Globus pallidus (tissue), 1 donor: ENCODE measurements around the gene SLC38A8.

Experiments used
- DNase-seq: peaks from one replicate; pipeline ENCODE4 v3.0.0-alpha.2; 2015; ENCODE audit warnings: low spot score

The SLC38A8 gene

DNA sequence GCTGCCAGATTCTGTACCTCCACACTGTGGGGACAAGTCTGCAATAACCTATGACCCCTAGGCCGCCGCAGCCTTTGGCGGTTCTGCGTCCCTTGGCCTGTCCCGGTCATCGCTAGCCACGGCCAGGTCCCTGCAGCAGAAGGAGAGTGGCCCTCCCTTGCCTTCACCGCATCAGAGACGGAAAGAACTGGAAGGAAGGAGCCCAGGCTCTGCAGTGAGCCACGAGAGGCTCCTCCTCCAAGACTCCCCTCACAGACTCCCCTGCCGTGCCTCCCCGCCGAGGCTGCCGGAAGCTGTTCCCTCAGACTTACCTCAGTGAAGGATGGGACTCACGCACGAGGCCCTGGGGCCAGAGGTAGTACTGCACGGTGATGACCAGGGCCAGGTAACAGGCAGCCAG, 11.0 kb downstream of the SLC38A8 start:
- no peak for DNase-seq

GRCh38 chr16:84029297-84030047, 13.1 kb downstream of the SLC38A8 start:
- peak; percentile 14 for DNase-seq

- DNase-seq = no peak
Measured at GRCh38 chr16:84027625-84028024, 15.0 kb downstream of the SLC38A8 start.

DNA sequence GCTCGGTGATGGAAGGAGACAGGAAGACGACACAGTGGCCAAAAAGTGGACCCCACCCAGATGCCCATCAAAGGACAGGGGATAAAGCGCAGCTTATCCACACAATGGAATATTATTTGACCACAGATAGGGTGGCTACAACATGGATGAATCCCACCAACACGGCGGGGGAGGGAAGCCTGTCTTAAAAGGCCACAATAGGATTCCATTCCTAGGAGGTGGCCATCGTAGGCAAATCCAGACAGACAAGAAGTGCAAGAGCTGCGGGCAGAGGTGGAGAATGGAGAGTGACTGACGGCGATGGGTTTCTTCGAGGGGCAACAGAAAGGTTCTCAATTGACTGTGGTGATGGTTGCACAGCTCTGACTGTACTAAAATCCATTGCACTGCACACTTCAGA, 16.0 kb downstream of the SLC38A8 start:
- no peak for DNase-seq

- DNase-seq = no peak
Measured at GRCh38 chr16:84024854-84025253, 17.7 kb downstream of the SLC38A8 start.

GRCh38 chr16:84022644-84023043, 20.0 kb downstream of the SLC38A8 start:
- DNase-seq = no peak

GRCh38 chr16:84021488-84021887, 21.1 kb downstream of the SLC38A8 start:
- DNase-seq = no peak

DNA sequence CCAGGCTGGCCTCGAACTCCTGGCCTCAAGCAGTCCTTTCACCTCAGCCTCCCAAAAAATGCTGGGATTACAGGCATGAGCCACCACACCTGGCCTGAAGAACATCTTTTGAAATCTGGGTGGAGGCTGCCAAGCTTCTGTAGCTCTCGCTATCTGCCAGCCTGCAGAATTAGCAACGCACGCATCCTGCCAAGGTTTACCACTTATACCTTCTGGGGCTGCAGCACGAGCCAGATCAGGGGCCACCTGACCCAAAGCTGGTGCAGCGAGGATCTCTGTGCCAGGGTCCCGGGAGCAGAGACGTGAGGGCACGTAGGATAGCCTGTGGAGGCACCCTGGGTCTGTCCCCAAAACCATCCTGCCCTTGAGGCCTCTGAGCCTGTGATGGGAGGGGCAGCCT, 22.2 kb downstream of the SLC38A8 start:
- DNase-seq = no peak

- no peak for DNase-seq
Measured at GRCh38 chr16:84018710-84019109, 23.9 kb downstream of the SLC38A8 start.

DNA sequence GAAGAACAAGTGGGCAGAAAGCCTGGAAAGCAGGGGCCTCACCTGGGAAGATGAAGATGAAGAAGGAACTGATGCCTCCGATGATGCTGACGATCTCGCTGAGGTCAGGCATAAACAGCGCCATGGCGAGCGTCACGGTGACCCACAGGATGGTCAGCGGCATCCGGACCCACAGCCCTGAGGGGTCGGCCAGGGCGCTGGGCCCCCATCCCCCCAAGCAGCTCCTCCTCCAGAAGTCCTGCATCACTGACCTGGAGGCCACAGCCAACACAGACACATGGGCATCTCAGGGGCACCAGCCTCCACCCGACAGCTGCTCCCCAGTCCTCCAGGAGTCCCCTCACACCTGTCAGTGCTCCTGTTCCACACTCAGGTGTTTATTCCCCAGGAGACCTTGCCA, 26.1 kb downstream of the SLC38A8 start:
- DNase-seq = no peak

GRCh38 chr16:84015399-84015798, 27.2 kb downstream of the SLC38A8 start:
- no peak for DNase-seq

GRCh38 chr16:84014570-84015327, 27.8 kb downstream of the SLC38A8 start:
- DNase-seq = no peak

DNA sequence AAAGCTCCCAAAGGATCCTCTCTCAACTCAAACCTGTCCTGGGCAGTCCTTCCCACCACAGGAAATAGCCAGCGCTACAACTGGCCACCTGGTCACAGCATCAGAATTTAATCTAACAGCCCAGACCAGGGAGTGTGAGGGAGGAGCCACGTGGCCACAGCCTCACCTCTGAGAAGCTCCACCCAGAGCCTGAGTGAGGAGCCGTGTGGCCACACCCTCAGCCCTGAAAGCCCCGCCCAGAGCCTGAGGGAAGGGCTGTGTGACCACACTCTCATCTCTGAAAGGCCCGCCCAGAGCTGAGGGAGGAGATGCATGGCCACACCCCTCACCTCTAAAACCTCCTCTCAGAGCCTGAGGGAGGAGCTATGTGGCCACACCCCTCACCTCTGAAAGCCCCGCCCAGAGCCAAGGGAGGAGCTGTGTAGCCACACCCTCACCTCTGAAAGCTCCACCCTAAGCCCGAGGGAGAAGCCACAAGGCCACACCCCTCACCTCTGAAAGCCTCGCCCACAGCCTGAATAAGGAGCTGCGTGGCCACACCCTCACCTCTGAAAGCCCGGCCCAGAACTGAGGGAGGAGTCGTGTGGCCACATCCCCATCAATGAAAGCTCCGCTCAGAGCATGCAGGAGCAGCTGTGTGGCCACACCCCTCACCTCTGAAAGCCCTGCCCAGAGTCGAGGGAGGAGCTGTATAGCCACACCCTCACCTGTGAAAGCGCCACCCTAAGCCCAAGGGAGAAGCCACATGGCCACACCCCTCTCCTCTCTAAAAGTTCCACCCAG, 28.6 kb downstream of the SLC38A8 start:
- no peak for DNase-seq

DNA sequence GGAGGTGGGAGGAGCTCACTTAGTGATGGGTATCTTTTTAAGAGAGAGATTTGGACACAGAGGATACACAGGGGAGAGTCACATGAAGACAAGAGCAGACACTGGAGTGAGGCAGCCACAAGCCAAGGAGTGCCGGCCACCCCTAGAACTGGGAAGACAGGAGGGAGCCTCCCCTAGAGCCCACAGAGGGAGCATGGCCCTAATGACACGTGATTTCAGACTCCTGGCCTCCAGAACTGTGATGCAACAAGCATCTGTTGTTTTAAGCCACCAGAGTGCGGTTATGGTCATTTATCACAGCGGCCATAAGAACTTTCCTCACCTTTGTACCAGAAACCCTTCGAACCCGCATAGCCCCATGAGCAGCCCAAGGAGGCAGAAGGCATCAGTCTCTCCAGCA, 33.3 kb downstream of the SLC38A8 start:
- DNase-seq = no peak

DNA sequence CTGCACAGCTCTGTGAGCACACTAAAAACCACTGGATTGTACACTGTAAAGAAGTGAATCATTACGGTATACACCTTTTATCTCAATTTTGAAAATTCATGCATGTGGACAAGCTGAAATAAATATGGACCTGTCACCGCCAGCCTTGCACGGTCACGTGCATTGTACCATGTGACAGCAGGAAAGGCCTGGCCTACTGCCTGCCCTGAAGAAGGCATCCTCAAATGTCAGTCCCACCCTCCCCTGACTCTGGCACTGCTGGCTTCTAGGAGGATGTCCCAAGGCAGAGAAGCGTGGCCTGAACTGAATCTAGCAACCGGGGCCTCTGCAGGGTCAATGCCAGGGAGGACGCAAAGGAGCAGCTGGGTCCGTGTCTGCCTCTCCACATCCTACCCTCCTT, 34.6 kb downstream of the SLC38A8 start:
- no peak for DNase-seq

DNA sequence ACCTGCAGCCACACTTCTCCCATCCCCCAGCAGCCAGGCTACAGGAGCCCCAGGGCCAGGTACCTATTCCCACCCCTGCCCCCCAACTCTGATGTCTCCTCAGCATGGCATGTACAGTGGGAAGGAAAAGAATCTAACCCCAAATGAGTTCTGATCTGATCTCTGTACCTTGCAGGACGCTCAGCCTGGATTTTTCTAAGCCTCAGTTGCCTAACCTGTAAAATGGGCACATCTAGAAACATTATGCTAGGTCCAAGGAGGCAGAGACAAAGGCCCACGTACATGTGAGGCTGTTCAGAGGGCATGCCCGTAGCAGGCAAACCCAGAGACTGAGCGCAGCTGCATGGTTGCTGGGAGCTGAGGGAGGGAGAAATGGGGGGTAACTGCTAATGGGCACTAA, 35.1 kb downstream of the SLC38A8 start:
- no peak for DNase-seq

DNA sequence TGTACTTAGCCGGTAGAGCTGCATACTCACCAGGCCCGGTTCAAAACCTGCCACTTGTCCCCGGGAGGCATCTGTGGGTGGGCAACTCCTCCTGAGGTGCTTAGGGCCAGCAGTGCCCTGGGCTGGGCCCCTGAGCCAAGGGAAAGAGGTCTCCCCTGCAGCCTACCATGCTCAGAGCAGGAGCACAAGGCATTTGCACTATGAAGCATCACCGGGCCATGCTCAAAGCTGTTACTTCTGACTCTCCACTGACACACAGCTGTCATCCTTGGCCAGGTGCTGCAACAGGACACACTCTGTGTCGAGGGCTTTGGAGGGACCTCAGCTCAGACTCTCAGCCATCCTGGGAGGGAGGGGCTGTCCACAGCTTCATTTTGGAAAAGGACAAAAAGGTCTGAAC, 37.2 kb downstream of the SLC38A8 start:
- no peak for DNase-seq

DNA sequence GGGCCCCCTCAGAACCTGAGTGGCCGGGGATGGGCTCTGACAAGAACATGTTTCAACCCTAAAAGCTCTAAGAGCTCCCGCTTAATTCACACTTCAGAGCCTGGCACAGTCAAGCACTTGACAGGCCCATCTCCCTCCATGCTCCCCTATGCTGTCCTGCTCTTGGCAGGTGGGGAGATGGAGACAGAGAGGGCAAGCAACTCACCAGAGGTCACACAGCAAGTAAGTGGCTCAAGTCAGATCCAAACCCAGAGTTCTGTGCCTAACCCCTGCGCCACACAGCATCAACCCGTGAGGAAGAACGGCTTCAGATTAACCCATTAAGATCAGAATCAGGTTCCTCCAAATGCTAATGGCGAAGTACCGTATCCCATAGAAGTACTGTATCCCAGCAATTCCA, 38.2 kb downstream of the SLC38A8 start:
- no peak for DNase-seq

DNA sequence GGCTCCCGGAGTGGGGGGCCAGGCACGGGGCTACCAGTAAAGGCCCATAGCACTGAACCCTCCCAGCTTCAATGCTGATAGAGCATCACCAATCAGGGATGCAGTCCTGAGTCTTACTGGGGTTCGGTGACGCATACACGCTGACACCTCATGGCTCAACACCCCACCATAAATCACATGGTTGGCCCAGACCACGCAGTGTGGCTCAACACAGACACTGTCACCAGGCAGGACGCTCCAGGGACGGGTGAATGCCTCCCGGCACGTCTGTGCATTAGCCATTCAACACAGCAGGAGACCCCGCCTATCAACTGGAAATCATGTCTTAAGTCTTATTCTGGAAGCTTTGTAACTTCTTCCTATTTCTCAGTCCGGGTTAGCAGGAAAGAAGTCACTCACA, 39.6 kb downstream of the SLC38A8 start:
- DNase-seq = no peak

- no peak for DNase-seq
Measured at GRCh38 chr16:84001726-84002125, 40.9 kb downstream of the SLC38A8 start.

DNA sequence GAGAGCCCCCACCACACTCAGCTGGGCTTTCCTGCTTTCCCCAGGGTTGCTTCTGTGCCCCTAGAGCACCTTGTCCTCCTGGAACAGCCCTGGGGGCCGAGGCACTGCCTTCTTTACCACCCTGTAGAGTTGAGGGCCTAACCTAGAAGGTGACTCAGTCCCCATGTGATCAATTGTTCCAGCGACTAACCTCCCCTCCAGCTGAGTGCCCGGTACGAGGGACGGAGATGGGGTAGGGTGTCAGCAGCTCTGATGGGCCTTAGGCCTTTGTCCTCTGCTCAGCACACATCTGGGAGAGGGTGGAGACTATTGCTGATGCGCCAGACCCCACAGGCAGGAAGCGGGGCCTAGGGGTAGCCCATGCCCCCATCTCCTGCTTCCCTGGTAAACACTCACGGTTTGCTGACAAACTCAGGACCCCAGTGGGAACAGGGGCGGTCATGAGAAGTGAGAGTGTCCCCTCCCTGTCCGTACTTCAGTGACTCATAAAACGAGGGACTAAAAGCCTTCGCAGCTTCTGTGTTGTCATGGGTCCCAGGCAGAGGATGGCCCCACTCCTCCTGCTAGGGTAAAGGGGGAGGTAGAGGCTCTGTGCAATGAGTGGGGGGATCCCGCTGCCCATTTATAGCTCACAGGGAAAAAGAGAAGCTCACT, 41.5 kb downstream of the SLC38A8 start:
- no peak for DNase-seq

DNA sequence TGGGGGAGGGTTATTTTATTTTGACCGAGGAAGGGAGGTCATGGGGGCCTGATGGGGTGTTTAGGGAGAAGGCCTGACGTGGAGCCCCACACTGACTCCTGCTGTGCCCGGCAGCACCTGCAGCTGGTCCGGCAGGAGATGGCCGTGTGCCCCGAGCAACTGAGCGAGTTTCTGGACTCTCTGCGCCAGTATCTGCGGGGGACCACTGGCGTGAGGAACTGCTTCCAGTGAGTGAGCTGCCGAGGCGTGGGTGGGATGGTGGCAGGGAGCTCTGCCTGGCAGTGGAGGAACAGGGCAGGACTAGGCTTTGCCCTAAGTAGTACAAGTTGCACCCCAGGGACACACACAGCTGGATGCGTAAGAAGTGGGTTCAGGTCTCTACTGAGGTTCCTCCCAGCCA, 44.5 kb downstream of the SLC38A8 start:
- DNase-seq = no peak
